GM12865 (cell line): ENCODE data around the gene DPM2.

ENCODE experiments used
- DNase-seq: peaks from one replicate; pipeline ENCODE4 v3.0.0; 2010; ENCODE audit warnings: low read depth
- H3K4me3 ChIP-seq: 2 replicates; pipeline ENCODE4 v1.5.1; 2011; ENCODE audit warnings: mild to moderate bottlenecking, low read depth, low read length, control low read depth
- TF ChIP-seq, protein P1 (sequence below): IDR thresholded peaks from 2 replicates; pipeline ENCODE4 v1.5.1; 2011; ENCODE audit warnings: low read length, control low read depth, low read depth, inconsistent platforms; ENCODE audit not compliant: insufficient read depth; ENCODE audit errors: missing control alignments

The DPM2 gene

DNA sequence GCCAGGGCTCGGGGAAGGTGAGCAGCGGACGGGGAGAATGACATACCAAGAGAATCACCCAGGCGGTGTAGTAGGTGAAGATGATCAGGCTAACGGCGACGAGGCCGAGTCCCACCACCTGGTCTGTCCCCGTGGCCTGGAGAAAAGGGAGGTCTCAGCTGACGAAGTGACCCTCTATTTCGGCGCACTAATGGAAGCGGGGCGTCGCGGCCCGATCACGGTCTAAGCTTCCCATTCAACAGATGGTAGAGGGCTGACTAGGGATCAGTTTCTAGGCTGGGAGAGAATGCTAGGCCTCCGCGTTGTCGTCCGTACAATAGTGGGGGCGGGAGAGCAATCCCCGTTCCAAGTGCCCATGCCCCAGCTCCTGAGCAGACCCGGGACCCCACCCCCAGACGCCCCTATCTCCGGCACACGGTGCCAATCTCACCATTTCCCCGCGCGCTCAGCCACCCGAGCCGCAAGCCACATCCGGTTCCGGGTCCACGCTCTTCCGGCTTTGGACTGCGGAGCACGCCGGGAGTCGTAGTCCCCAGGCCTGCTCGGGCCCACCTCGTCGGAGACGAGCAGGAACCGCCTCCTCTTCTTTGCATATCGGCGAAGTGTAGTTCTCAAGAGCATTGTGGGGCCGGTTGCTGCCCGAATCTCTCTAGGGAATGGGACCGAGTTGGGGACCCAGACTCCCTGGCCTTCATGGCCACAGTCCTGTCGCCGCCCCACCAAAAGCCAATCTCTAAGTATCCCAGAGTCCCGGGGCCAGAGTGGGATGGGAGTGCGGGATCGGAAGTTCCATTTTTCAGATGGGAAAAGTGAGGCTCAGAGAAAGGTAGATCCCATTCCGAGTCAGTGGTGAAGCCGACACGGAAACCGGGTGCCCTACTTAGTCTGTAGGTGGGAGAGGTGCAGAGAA is at the start of gene DPM2:
TSS of gene DPM2 (minus strand) at position 467 of the 910 bp plus-strand sequence. CDS start at position 433, 34 bp downstream.
- H3K4me3 ChIP-seq, result peak within 1 kb of the TSS; percentile 71
- peak; percentile 95 for DNase-seq
- TF ChIP-seq, protein P1, sequence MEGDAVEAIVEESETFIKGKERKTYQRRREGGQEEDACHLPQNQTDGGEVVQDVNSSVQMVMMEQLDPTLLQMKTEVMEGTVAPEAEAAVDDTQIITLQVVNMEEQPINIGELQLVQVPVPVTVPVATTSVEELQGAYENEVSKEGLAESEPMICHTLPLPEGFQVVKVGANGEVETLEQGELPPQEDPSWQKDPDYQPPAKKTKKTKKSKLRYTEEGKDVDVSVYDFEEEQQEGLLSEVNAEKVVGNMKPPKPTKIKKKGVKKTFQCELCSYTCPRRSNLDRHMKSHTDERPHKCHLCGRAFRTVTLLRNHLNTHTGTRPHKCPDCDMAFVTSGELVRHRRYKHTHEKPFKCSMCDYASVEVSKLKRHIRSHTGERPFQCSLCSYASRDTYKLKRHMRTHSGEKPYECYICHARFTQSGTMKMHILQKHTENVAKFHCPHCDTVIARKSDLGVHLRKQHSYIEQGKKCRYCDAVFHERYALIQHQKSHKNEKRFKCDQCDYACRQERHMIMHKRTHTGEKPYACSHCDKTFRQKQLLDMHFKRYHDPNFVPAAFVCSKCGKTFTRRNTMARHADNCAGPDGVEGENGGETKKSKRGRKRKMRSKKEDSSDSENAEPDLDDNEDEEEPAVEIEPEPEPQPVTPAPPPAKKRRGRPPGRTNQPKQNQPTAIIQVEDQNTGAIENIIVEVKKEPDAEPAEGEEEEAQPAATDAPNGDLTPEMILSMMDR, result no peak

DNA sequence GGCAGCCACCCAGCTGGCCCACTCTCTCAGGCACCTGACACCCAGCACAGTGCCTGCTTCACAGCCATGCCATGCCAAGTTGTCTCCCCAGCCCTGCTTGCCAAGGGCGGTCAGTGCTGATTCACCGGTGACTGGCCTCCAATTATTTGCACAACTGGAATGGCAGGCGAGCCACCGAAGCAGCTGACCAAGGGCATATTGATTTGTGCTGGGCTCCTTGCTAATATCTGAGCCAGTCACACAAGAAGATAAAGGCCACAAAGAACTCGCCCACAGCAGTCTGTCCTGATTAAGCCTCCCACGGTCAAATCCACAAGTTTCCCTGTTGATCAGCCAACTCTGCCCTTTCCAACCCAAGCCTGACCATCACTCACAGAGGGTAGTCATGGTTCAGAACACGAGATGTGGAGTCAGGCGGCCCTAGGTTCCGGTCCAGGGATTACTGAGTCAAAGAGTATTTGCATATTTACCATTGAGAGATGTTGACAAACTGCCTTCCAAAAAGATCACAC is 49.5 kb upstream of the DPM2 start:
- peak; percentile 57 for DNase-seq
- TF ChIP-seq, protein P1, result no peak

DNA sequence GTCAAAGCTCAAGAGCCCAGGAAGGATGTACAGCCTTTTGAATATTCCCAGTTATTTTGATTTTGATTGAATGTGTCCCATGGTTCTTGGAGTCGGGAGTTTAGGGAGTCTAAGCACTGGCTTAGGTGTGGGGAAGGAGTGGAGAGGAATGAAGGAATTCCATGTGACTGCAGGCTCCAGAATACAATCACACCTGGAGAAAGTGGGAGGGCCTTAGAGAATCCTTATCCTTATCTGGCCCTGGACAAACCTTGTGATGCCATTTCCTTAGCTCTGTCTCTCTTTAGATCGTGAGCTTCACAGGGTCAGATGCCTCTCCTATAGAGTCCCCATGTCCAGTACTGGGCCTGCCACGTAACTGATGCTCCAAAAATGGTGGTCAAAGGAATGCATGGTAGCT is 47.4 kb upstream of the DPM2 start:
- DNase-seq, result no peak
- TF ChIP-seq, protein P1, result no peak
- H3K4me3 ChIP-seq, result no peak overlapping the region

More for the DNA sequence above, 49.5 kb upstream of the DPM2 start:
- H3K4me3 ChIP-seq, result no peak overlapping the region

DNA sequence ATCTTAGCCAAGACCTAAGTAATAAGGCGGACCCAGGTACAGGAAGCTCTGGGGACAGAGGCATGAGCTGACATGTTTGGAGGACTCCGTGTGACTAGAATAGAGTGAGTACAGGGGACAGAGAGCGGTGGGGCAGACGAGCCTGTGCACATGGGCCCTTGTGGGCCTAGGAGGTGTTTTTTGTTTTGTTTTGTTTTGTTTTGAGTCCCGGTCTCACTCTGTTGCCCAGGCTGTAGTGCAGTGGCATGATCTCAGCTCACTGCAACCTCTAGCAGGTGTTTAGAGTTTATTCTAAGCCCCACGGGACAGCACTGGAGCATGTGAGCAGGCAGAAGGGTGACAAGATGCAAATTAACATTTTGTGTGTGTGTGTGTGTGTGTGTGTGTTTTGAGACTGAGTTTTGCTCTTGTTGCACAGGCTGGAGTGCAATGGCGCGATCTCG is 46.2 kb upstream of the DPM2 start:
- peak; percentile 93 for DNase-seq
- TF ChIP-seq, protein P1, result no peak
- no peak overlapping the region for H3K4me3 ChIP-seq

DNA sequence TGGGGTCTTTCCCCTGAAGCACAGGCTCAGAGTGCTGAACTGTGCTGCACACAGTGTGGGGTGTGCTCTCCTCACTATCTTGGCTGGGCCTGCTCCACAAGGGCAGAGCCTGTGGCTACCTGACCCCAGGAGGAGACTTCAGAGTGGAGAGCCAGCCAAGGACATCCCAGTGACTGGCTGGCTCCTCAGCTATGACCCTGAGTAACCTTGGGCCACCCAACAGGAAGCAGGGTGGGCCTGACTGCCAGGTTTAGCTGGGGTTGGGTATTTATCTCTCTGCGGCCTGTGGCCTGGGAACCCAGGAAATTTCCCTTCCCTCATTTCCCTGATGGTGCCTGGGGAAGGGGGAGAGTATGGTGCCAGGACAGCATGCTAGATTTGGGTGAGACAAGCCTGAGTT is 45.3 kb upstream of the DPM2 start:
- TF ChIP-seq, protein P1, result no peak
- H3K4me3 ChIP-seq, result no peak overlapping the region

GRCh38 chr9:127981559-127982121 is 44.0 kb upstream of the DPM2 start:
- TF ChIP-seq, protein P1, result no peak
- no peak for DNase-seq
- H3K4me3 ChIP-seq, result peak overlapping the region; percentile 63

More for the DNA sequence above, 45.3 kb upstream of the DPM2 start:
- no peak for DNase-seq
